A549 (cell line): Measurements from ENCODE around the gene CASP8.

Experiments
- CEBPB ChIP-seq, 2 experiments: fragments of >200 bp in 1 of 2; sonication (Bioruptor Twin) in 1 of 2; formaldehyde crosslinking in 1 of 2; IDR thresholded peaks; 2 replicates each; pipeline ENCODE4 v1.6.1; 2012 to 2016
- EP300 ChIP-seq, 2 experiments: fragments of >200 bp; sonication (Bioruptor Twin); formaldehyde crosslinking; IDR thresholded peaks; 2 replicates in 1 of 2; 3 replicates in 1 of 2; pipeline ENCODE4 v1.6.1; 2016 to 2017
- ESRRA ChIP-seq: fragments of 150-350 bp; IDR thresholded peaks from 2 replicates; pipeline ENCODE4 v1.6.1; 2014; ENCODE audit warnings: mild to moderate bottlenecking, low read length, borderline replicate concordance
- HOXA7 ChIP-seq: fragments of 250-450 bp; sonication (Bioruptor Pico); IDR thresholded peaks from 2 replicates; pipeline ENCODE4 v1.5.0; 2020; ENCODE audit warnings: mild to moderate bottlenecking, moderate library complexity
- MAX ChIP-seq: IDR thresholded peaks from 2 replicates; pipeline ENCODE4 v1.6.1; 2012
- NR3C1 ChIP-seq: fragments of >200 bp; sonication (Bioruptor Twin); formaldehyde crosslinking; IDR thresholded peaks from 3 replicates; pipeline ENCODE4 v1.6.1; 2017
- POLR2A ChIP-seq: IDR thresholded peaks from 2 replicates; pipeline ENCODE4 v1.6.1; 2012; ENCODE audit warnings: mild to moderate bottlenecking, low read length
- RAD21 ChIP-seq, 2 experiments: fragments of >200 bp in 1 of 2; sonication (Bioruptor Twin) in 1 of 2; formaldehyde crosslinking in 1 of 2; IDR thresholded peaks in 1 of 2; conservative IDR thresholded peaks in 1 of 2; 2 replicates in 1 of 2; 3 replicates in 1 of 2; pipeline ENCODE4 v1.6.1; 2012 to 2018; ENCODE audit warnings: inconsistent platforms in 1 of 2
- RARB ChIP-seq: fragments of 250-450 bp; sonication (Bioruptor Pico); IDR thresholded peaks from 2 replicates; pipeline ENCODE4 v1.8.0; 2021; ENCODE audit warnings: mild to moderate bottlenecking, moderate library complexity
- RFX5 ChIP-seq: fragments of 450-650 bp; IDR thresholded peaks from 2 replicates; pipeline ENCODE4 v1.7.1; 2014; ENCODE audit warnings: antibody characterized with exemption, mild to moderate bottlenecking, moderate library complexity
- TF ChIP-seq, protein P1 (sequence below): fragments of >200 bp; sonication (Bioruptor Twin); formaldehyde crosslinking; IDR thresholded peaks from 3 replicates; pipeline ENCODE4 v1.5.1; 2016
- TF ChIP-seq, protein P2 (sequence below): fragments of 450-650 bp; IDR thresholded peaks from 2 replicates; pipeline ENCODE4 v1.6.1; 2014; ENCODE audit warnings: antibody characterized with exemption

DNA sequence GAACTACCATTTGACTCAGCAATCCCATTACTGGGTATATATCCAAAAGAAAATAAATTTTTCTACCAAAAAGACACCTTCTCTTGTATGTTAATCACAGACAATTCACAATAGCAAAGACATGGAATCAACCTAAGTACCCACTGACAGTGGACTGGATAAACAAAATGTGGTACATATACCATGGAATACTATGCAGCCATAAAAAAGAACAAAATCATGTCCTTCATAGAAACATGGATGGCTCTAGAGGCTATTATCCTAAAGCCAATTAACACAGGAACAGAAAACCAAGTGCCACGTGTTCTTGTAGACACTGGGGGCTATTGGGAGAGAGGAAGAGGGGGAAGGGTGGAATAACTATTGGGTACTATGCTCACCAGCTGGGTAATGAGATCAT, 69.1 kb downstream of the CASP8 start:
- no peak for TF ChIP-seq HOXA7 (CRISPR knock-in tag)
- TF ChIP-seq RARB (CRISPR knock-in tag), result no peak
- TF ChIP-seq, protein P1, sequence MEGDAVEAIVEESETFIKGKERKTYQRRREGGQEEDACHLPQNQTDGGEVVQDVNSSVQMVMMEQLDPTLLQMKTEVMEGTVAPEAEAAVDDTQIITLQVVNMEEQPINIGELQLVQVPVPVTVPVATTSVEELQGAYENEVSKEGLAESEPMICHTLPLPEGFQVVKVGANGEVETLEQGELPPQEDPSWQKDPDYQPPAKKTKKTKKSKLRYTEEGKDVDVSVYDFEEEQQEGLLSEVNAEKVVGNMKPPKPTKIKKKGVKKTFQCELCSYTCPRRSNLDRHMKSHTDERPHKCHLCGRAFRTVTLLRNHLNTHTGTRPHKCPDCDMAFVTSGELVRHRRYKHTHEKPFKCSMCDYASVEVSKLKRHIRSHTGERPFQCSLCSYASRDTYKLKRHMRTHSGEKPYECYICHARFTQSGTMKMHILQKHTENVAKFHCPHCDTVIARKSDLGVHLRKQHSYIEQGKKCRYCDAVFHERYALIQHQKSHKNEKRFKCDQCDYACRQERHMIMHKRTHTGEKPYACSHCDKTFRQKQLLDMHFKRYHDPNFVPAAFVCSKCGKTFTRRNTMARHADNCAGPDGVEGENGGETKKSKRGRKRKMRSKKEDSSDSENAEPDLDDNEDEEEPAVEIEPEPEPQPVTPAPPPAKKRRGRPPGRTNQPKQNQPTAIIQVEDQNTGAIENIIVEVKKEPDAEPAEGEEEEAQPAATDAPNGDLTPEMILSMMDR, result no peak
- no peak for TF ChIP-seq ESRRA
- TF ChIP-seq POLR2A, result no peak
- TF ChIP-seq CEBPB (IDR thresholded peaks at IDR 0.05), result no peak
- no peak for TF ChIP-seq MAX
- TF ChIP-seq, protein P2, sequence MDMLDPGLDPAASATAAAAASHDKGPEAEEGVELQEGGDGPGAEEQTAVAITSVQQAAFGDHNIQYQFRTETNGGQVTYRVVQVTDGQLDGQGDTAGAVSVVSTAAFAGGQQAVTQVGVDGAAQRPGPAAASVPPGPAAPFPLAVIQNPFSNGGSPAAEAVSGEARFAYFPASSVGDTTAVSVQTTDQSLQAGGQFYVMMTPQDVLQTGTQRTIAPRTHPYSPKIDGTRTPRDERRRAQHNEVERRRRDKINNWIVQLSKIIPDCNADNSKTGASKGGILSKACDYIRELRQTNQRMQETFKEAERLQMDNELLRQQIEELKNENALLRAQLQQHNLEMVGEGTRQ, result no peak
- TF ChIP-seq NR3C1, result no peak
- no peak for TF ChIP-seq RFX5
- no peak for TF ChIP-seq RAD21 (conservative IDR thresholded peaks at IDR 0.05 in 1 of 2, IDR thresholded peaks at IDR 0.05 in 1 of 2)
- no peak for TF ChIP-seq EP300 (IDR thresholded peaks at IDR 0.05)
